Measurements from ENCODE around the gene ARRB1.

- TF ChIP-seq CTCF (IDR thresholded peaks at IDR 0.05 in 2 of 3, conservative IDR thresholded peaks at IDR 0.05 in 1 of 3; ENCODE audit: borderline replicate concordance in 1 of 3, insufficient read depth in 1 of 3, low read depth in 2 of 3, low read length in 2 of 3) (no peak; a peak in 1 of 6 replicates), SP1 (IDR thresholded peaks at IDR 0.05; ENCODE audit: low read depth) (no peak), MAX (IDR thresholded peaks at IDR 0.05) (no peak), EZH2phosphoT487 (IDR thresholded peaks at IDR 0.05; ENCODE audit: borderline replicate concordance) (no peak), CEBPB (IDR thresholded peaks at IDR 0.05; ENCODE audit: low read depth) (no peak), SIN3A (IDR thresholded peaks at IDR 0.05; ENCODE audit: low read depth) (no peak), POLR2AphosphoS5 (IDR thresholded peaks at IDR 0.05; ENCODE audit: low read depth, low read length) (no peak), EGR1 (IDR thresholded peaks at IDR 0.05; ENCODE audit: low read depth) (no peak), POLR2A (IDR thresholded peaks at IDR 0.05; ENCODE audit: borderline replicate concordance, extremely low read depth, insufficient read depth, insufficient read length) (no peak), ZNF274 (IDR thresholded peaks at IDR 0.05; ENCODE audit: low read depth, low read length) (no peak), ELF1 (IDR thresholded peaks at IDR 0.05; ENCODE audit: borderline replicate concordance, low read depth) (no peak), TCF7L2 (IDR thresholded peaks at IDR 0.05; ENCODE audit: borderline replicate concordance, extremely low read depth, insufficient read depth, insufficient read length) (no peak), ATF3 (IDR thresholded peaks at IDR 0.05) (no peak)
These were observed 109.4 kb downstream of the ARRB1 start for GRCh38 chr11:75241906-75242644.
